ENCODE data around the gene PIP5K1C.
"Not testable (repeated sequence)": the region's sequence is repeated elsewhere in the genome, so short reads cannot be mapped to it uniquely, and the experiment has no call there.

Gene PIP5K1C

GRCh38 chr19:3584036-3584802 lies 116.0 kb downstream of the PIP5K1C start:
- DNase-seq, result not testable (repeated sequence)

GRCh38 chr19:3581792-3582191 lies 118.5 kb downstream of the PIP5K1C start:
- DNase-seq, result not testable (repeated sequence)

All from DMS79 (cell line).